PFSK-1 (cell line): ENCODE measurements around the gene TBC1D9.

Source experiments
- FOXP2 ChIP-seq: optimal IDR thresholded peaks from 2 replicates; pipeline ENCODE3; 2011; ENCODE audit warnings: borderline replicate concordance, control low read depth, inconsistent platforms; ENCODE audit not compliant: insufficient read depth; ENCODE audit errors: extremely low read length, extremely low read depth
- POLR2AphosphoS5 ChIP-seq: IDR thresholded peaks from 2 replicates; pipeline ENCODE4 v1.6.1; 2012; ENCODE audit warnings: low read depth, mild to moderate bottlenecking, control low read depth, low read length, moderate library complexity
- REST ChIP-seq, 2 experiments: IDR thresholded peaks; 2 replicates each; pipeline versions ENCODE4 v1.6.1 to v1.8.0; 2011 to 2012; ENCODE audit warnings: low read depth in 2 of 2, low read length in 2 of 2, control low read depth in 1 of 2, inconsistent platforms in 1 of 2, mild to moderate bottlenecking in 1 of 2, moderate library complexity in 1 of 2; ENCODE audit not compliant: insufficient read depth in 1 of 2
- SIN3A ChIP-seq: IDR thresholded peaks from 2 replicates; pipeline ENCODE4 v1.6.1; 2012; ENCODE audit warnings: mild to moderate bottlenecking, low read length, moderate library complexity, borderline replicate concordance; ENCODE audit not compliant: insufficient read depth
- TAF1 ChIP-seq: IDR thresholded peaks from 2 replicates; pipeline ENCODE4 v1.6.1; 2012; ENCODE audit warnings: low read length, control low read depth, borderline replicate concordance; ENCODE audit not compliant: insufficient read depth

Gene TBC1D9

DNA sequence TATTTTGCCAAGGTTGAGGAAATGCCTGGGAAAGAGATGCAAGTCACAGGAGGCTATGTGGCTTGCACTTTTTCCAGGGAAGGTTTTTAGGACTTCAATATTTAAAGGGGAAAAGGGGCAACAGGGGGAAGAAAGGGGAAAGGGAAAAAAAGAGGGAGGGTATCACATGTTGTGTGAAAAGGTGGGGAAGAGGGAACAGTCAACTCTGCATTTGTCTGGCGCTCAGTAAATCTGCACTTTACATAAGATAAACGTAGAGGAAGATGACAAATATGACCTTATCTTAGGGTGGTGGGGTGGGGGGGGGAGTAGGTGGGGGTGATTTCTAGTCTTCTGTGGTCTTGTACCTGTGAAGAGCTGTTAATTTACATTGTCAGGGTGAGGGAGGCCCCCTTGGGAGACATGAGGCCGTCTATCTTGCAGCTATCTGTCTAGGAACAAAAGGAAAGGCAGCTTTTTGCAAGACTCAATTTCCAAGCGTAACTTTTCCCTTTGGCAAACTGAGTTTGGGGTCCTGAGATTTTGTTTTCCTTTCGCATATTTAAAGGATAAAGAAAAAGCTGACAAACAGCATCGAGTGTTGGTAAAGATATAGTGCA lies 115.9 kb downstream of the TBC1D9 start:
- TF ChIP-seq SIN3A (no peak), REST (IDR thresholded peaks at IDR 0.05; ENCODE audit: insufficient read depth in 1 of 2, low read depth in 2 of 2, low read length in 2 of 2) (no peak), POLR2AphosphoS5 (no peak), TAF1 (no peak), FOXP2 (no peak)

DNA sequence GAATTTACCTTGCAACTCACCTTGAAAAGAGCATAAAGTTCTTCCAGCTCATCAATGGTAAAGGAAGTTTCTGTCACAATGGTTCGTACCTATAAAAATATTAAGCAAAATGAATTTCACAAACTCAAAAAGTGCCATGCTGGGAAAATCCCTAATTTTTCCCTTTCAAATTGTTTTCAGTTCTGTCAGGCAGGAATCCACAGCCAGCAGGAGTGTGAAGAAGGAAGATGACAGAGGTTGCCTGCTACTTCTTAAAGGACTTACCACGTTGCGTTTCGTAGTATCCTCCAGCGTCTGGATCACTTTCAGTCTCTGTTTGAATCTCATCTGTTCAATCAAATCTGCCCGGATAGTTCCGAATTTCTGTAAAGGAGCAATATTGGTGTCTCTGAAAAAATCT lies 117.1 kb downstream of the TBC1D9 start:
- no peak for TF ChIP-seq SIN3A
- TF ChIP-seq TAF1, result no peak
- no peak for TF ChIP-seq FOXP2
- no peak for TF ChIP-seq REST (IDR thresholded peaks at IDR 0.05; ENCODE audit: insufficient read depth in 1 of 2, low read depth in 2 of 2, low read length in 2 of 2)

DNA sequence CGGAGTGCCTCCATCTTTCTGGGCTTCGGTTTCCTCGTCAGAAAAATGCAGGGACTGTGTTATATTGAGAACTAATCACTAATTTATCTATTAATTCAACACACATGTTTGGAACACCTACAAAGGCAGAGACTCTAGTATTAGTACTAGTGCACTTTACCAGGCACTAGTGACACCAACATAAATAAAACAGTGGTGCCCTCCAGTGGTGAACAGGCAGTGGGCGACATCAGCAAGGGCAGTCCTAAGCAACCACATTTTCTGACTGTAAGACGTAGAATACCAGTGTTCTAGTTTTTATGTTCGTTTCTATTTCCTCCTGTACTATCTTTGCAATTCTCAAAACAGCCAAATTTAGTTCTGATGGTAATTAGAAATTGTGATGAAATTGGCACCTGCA lies 118.3 kb downstream of the TBC1D9 start:
- TF ChIP-seq POLR2AphosphoS5 (no peak), TAF1 (no peak), REST (IDR thresholded peaks at IDR 0.05; ENCODE audit: insufficient read depth in 1 of 2, low read depth in 2 of 2, low read length in 2 of 2) (no peak), FOXP2 (no peak)

- TF ChIP-seq SIN3A (no peak), FOXP2 (no peak), POLR2AphosphoS5 (no peak), TAF1 (no peak), REST (IDR thresholded peaks at IDR 0.05; ENCODE audit: insufficient read depth in 1 of 2, low read depth in 2 of 2, low read length in 2 of 2) (no peak)
Observed at GRCh38 chr4:140635606-140636005, 120.6 kb downstream of the TBC1D9 start.

- TF ChIP-seq REST (IDR thresholded peaks at IDR 0.05; ENCODE audit: insufficient read depth in 1 of 2, low read depth in 2 of 2, low read length in 2 of 2) (no peak), POLR2AphosphoS5 (no peak), FOXP2 (no peak), TAF1 (no peak), SIN3A (no peak)
Observed at GRCh38 chr4:140633951-140634350, 122.2 kb downstream of the TBC1D9 start.
